Measurements from ENCODE around the gene JMJD6.

DNA sequence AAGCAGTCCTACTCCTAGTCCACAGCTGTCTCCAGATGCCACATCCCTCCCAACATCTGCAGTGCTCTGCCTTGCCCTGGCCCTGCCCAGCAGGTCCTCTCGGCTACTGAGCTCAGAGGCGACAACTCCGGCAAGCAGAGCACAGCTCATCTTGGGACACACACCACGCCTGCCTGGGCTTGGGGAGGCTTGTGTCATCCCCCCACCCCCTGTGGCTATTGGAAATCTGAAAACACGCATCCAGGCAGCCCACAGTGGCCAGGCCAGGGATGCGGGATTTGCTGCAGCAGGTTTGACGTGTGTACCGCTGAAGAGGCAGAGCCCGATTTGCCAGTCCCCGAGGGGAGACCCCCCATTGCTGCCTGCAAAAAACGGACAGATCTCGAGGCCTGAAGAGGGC, 41.0 kb downstream of the JMJD6 start:
- TF ChIP-seq CTCF (IDR thresholded peaks at IDR 0.05; ENCODE audit: low read length) (no peak), EZH2 (IDR thresholded peaks at IDR 0.05; ENCODE audit: borderline replicate concordance, low read length) (no peak)
